ENCODE data around the gene RAP1GAP. TPM values are rescaled to one million over a fixed set of nuclear protein-coding genes. Genes with fewer than 3 reads are reported as not detected.

RAP1GAP gene
- total RNA-seq, 2 donors from 2014 or later = 29.6 to 36.3 TPM

GRCh38 chr1:21618561-21619374, 50.4 kb downstream of the RAP1GAP start:
- Histone ChIP-seq H3K36me3 (no peaks in the 10 kb centered on the region), H3K9ac (ENCODE audit: low read depth in 2 of 2, low read length in 2 of 2) (no peak overlapping the region), H3K4me1 (no peaks in the 10 kb centered on the region), H3K27me3 (no peaks in the 10 kb centered on the region), H3K27ac (no peak overlapping the region), H3K9me3 (no peaks in the 10 kb centered on the region), H3K4me3 (no peak overlapping the region)
- TF ChIP-seq CTCF (IDR thresholded peaks at IDR 0.05) = no peak
- intact Hi-C loops (cut with DNase I) = no loop called here
- DNase-seq = no peak

DNA sequence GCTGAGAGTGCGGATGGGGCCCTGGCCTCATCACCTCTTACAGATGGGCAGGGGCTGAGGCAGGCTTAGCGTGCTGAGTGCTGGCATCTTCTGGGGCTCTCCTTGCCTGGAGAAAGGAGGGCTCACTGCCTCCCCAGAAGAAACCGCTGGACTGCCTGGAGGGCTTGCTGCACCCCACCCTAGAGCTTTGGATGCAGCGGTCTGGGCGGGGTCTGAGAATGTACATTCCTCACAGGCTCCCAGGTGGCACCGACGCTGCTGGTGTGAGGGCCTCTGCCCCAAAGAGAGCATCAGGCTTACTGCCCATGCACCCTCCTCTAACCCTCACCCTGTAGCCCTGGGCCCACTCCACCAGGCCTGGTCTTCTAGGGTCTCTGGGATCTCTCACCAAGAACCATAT, 51.1 kb downstream of the RAP1GAP start:
- Histone ChIP-seq H3K9me3 (no peaks in the 10 kb centered on the region), H3K4me3 (no peak overlapping the region), H3K27me3 (no peaks in the 10 kb centered on the region), H3K27ac (no peak overlapping the region), H3K4me1 (no peaks in the 10 kb centered on the region), H3K9ac (ENCODE audit: low read depth in 2 of 2, low read length in 2 of 2) (no peak overlapping the region), H3K36me3 (no peaks in the 10 kb centered on the region)
- no peak for DNase-seq
- TF ChIP-seq CTCF (IDR thresholded peaks at IDR 0.05) = no peak
- intact Hi-C loops (cut with DNase I) = no loop called here

- no peak for DNase-seq
- Histone ChIP-seq H3K27me3 (no peaks in the 10 kb centered on the region), H3K27ac (no peak overlapping the region), H3K4me1 (no peaks in the 10 kb centered on the region), H3K4me3 (no peak overlapping the region), H3K36me3 (no peaks in the 10 kb centered on the region), H3K9me3 (no peaks in the 10 kb centered on the region), H3K9ac (ENCODE audit: low read depth in 2 of 2, low read length in 2 of 2) (no peak overlapping the region)
- intact Hi-C loops (cut with DNase I) = no loop called here
- no peak for TF ChIP-seq CTCF (IDR thresholded peaks at IDR 0.05)
These were observed 51.9 kb downstream of the RAP1GAP start for GRCh38 chr1:21617126-21617738.

GRCh38 chr1:21616372-21616771, 52.8 kb downstream of the RAP1GAP start:
- no peaks in the 10 kb centered on the region for H3K27me3 ChIP-seq
- no peaks in the 10 kb centered on the region for H3K9me3 ChIP-seq
- H3K9ac ChIP-seq (ENCODE audit: low read depth in 2 of 2, low read length in 2 of 2) = no peak overlapping the region
- no peaks in the 10 kb centered on the region for H3K36me3 ChIP-seq
- intact Hi-C loops (cut with DNase I) = no loop called here
- no peak for TF ChIP-seq CTCF (IDR thresholded peaks at IDR 0.05)
- no peak overlapping the region for H3K27ac ChIP-seq
- no peak for DNase-seq
- no peak overlapping the region for H3K4me3 ChIP-seq
- H3K4me1 ChIP-seq = no peaks in the 10 kb centered on the region

- Histone ChIP-seq H3K27me3 (no peaks in the 10 kb centered on the region), H3K36me3 (no peaks in the 10 kb centered on the region), H3K27ac (no peak overlapping the region), H3K9ac (ENCODE audit: low read depth in 2 of 2, low read length in 2 of 2) (peak overlapping the region in 1 of 2 donors; percentile 0), H3K4me1 (no peaks in the 10 kb centered on the region), H3K9me3 (no peaks in the 10 kb centered on the region), H3K4me3 (no peak overlapping the region)
- intact Hi-C loops (cut with DNase I) = no loop called here
- peak; percentile 78 for DNase-seq
- no peak for TF ChIP-seq CTCF (IDR thresholded peaks at IDR 0.05)
These were observed 54.6 kb downstream of the RAP1GAP start for GRCh38 chr1:21614419-21615115.

Data from colonic mucosa (tissue), 4 donors.